HCT116 (cell line): ENCODE measurements around the gene YWHAQ.

Experiments
- CEBPB ChIP-seq: IDR thresholded peaks from 2 replicates; pipeline ENCODE4 v1.6.1; 2012; ENCODE audit warnings: low read depth
- EZH2 ChIP-seq: fragments of 200-600 bp; sonication (generic); IDR thresholded peaks from 2 replicates; pipeline ENCODE4 v1.6.1; 2017; ENCODE audit warnings: antibody characterized with exemption, mixed run types
- EZH2phosphoT487 ChIP-seq: fragments of 200-600 bp; IDR thresholded peaks from 2 replicates; pipeline ENCODE4 v1.6.1; 2018; ENCODE audit warnings: antibody characterized with exemption, borderline replicate concordance
- FOSL1 ChIP-seq: IDR thresholded peaks from 2 replicates; pipeline ENCODE4 v1.6.1; 2012; ENCODE audit warnings: low read depth
- POLR2A ChIP-seq: IDR thresholded peaks from 2 replicates; pipeline ENCODE4 v1.7.0; 2011; ENCODE audit warnings: borderline replicate concordance; ENCODE audit not compliant: insufficient read depth, insufficient read length; ENCODE audit errors: extremely low read depth
- POLR2AphosphoS5 ChIP-seq: IDR thresholded peaks from 2 replicates; pipeline ENCODE4 v1.6.1; 2011; ENCODE audit warnings: mild to moderate bottlenecking, low read depth, low read length, moderate library complexity
- RAD21 ChIP-seq: IDR thresholded peaks from 2 replicates; pipeline ENCODE4 v1.6.1; 2012; ENCODE audit warnings: low read depth, mild to moderate bottlenecking
- YY1 ChIP-seq: IDR thresholded peaks from 2 replicates; pipeline ENCODE4 v1.6.1; 2011; ENCODE audit warnings: low read length, low read depth, moderate library complexity, mild to moderate bottlenecking; ENCODE audit not compliant: insufficient replicate concordance; ENCODE audit errors: extremely low read depth
- ZFX ChIP-seq: fragments of 450-650 bp; IDR thresholded peaks from 2 replicates; pipeline ENCODE4 v1.6.1; 2017
- ZNF274 ChIP-seq: fragments of 200-500 bp; sonication (Bioruptor generic); IDR thresholded peaks from 2 replicates; pipeline ENCODE4 v1.6.1; 2014; ENCODE audit warnings: mild to moderate bottlenecking, low read depth, low read length, inconsistent platforms
- TF ChIP-seq, protein P1 (sequence below), 3 experiments: fragments of 200-600 bp in 1 of 3; sonication (generic) in 1 of 3; IDR thresholded peaks in 2 of 3; conservative IDR thresholded peaks in 1 of 3; 2 replicates each; pipeline ENCODE4 v1.5.1; 2012 to 2017; ENCODE audit warnings: low read depth in 2 of 3, low read length in 2 of 3, antibody characterized with exemption in 1 of 3, borderline replicate concordance in 1 of 3, control low read depth in 1 of 3, mild to moderate bottlenecking in 1 of 3, mixed read lengths in 1 of 3, mixed run types in 1 of 3, moderate library complexity in 1 of 3; ENCODE audit not compliant: insufficient read depth in 1 of 3
- TF ChIP-seq, protein P2 (sequence below): IDR thresholded peaks from 2 replicates; pipeline ENCODE4 v1.6.1; 2012

DNA sequence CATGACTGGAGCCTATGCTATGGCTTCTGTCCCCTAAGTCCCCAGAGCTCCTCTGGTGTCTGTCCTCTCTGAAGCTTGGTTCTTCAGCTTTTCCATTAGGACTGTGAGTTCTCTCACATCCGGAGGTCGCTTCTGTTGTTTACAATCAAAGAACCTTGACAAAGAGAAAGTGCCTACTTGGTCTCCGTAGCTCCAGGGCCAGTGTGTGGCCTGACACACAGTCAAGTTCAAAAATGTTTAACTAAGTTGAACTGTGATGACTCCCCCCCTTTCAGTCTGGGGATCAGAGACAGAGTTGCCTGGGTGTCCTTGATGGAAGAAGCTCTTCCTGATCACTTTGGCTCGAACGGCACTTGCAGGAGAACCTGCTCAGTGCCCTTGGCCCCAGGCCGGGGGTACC, 26.3 kb upstream of the YWHAQ start:
- TF ChIP-seq, protein P1, sequence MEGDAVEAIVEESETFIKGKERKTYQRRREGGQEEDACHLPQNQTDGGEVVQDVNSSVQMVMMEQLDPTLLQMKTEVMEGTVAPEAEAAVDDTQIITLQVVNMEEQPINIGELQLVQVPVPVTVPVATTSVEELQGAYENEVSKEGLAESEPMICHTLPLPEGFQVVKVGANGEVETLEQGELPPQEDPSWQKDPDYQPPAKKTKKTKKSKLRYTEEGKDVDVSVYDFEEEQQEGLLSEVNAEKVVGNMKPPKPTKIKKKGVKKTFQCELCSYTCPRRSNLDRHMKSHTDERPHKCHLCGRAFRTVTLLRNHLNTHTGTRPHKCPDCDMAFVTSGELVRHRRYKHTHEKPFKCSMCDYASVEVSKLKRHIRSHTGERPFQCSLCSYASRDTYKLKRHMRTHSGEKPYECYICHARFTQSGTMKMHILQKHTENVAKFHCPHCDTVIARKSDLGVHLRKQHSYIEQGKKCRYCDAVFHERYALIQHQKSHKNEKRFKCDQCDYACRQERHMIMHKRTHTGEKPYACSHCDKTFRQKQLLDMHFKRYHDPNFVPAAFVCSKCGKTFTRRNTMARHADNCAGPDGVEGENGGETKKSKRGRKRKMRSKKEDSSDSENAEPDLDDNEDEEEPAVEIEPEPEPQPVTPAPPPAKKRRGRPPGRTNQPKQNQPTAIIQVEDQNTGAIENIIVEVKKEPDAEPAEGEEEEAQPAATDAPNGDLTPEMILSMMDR (IDR thresholded peaks at IDR 0.05 in 2 of 3, conservative IDR thresholded peaks at IDR 0.05 in 1 of 3; ENCODE audit: borderline replicate concordance in 1 of 3, insufficient read depth in 1 of 3, low read depth in 2 of 3, low read length in 2 of 3), result no peak
- TF ChIP-seq EZH2phosphoT487 (no peak), RAD21 (no peak), FOSL1 (no peak), ZNF274 (no peak), POLR2AphosphoS5 (no peak), EZH2 (no peak), ZFX (no peak), CEBPB (no peak), POLR2A (no peak), YY1 (no peak)
- TF ChIP-seq, protein P2, sequence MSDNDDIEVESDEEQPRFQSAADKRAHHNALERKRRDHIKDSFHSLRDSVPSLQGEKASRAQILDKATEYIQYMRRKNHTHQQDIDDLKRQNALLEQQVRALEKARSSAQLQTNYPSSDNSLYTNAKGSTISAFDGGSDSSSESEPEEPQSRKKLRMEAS, result no peak
